Lower leg skin (tissue), 3 donors: Measurements from ENCODE around the gene ENTPD3.

Source experiments
- CTCF ChIP-seq, 3 donors: fragments of 450-650 bp; IDR thresholded peaks; one replicate each; pipeline ENCODE4 v1.5.1; 2016; ENCODE audit warnings: antibody characterized with exemption in 3 of 3, mild to moderate bottlenecking in 3 of 3, moderate library complexity in 2 of 3
- POLR2A ChIP-seq, 2 donors: fragments of 450-650 bp; IDR thresholded peaks; one replicate each; pipeline ENCODE4 v1.6.1; 2016 to 2017; ENCODE audit warnings: antibody characterized with exemption in 2 of 2, mild to moderate bottlenecking in 1 of 2, moderate library complexity in 1 of 2

- TF ChIP-seq CTCF (IDR thresholded peaks at IDR 0.05): no peak
- no peak for TF ChIP-seq POLR2A (IDR thresholded peaks at IDR 0.05)
Observed at GRCh38 chr3:40407007-40407406, 20.0 kb downstream of the ENTPD3 start.
